Neural crest cell (in vitro differentiated cells): ENCODE results near the gene INSL3. TPM values are rescaled to one million over a fixed set of nuclear protein-coding genes. Genes with fewer than 3 reads are reported as not detected.

ENCODE experiments used
- DNase-seq: peaks from one replicate; pipeline ENCODE4 v3.0.0; 2021; ENCODE audit warnings: low read depth, mixed read lengths, low spot score
- H3K27ac Mint-ChIP-seq: one replicate; pipeline ENCODE4 v1.8.0; 2021; ENCODE audit warnings: mild to moderate bottlenecking, mixed read lengths; ENCODE audit not compliant: unreplicated experiment
- H3K27me3 Mint-ChIP-seq: 2 replicates; pipeline ENCODE4 v1.8.0; 2021; ENCODE audit warnings: low read depth, mild to moderate bottlenecking, mixed read lengths
- H3K36me3 Mint-ChIP-seq: 2 replicates; pipeline ENCODE4 v1.8.0; 2021; ENCODE audit warnings: low read depth, mild to moderate bottlenecking, mixed read lengths
- H3K4me1 Mint-ChIP-seq: 2 replicates; pipeline ENCODE4 v1.8.0; 2021; ENCODE audit warnings: mixed read lengths
- H3K4me3 Mint-ChIP-seq: one replicate; pipeline ENCODE4 v1.8.0; 2021; ENCODE audit warnings: mild to moderate bottlenecking, mixed read lengths
- H3K9me3 Mint-ChIP-seq: 2 replicates; pipeline ENCODE4 v1.8.0; 2021; ENCODE audit warnings: mixed read lengths
- total RNA-seq: library from RNA; stranded (reverse); gene quantifications from 2 replicates; pipeline ENCODE4 v1.2.1, GENCODE V29; 2021
- TF ChIP-seq, protein P1 (sequence below): fragments of 200-600 bp; sonication (generic); conservative IDR thresholded peaks from 2 replicates; pipeline ENCODE4 v1.5.0; 2021; ENCODE audit warnings: antibody characterized with exemption, mild to moderate bottlenecking

Gene INSL3
- total RNA-seq, 1 donor from 2014 or later = not detected

DNA sequence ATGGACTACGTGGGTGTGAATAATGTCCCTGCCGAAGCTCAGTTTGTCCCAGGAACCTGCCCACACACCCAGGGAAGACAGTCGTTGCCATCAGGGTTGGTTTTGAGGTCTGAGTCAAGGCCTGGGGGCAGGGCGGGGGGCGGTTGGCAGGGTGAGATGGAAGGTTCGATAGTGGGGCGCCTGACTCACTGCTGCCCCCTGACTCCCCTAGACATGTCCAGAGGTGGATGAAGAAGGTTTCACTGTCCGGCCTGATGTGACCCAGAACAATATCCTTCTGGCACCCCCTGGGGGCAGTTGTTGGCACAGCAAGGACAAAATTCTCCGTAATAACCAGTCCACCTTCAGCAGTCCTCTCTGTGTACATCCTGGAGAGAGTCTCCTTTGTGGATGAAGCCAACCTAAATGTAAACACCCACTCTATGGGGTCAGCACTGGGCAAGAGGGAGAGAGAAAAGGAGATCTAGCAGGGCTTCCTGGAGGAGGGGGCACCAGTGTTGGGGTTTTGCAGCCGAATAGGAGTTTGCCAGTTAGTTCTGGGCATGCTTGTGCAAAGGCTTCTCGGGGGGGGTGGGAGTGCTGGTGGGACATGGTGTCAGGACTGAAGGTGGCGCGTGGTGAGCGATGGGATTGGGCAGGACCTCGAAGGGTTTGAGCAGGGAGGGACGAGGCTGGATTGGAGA lies 45.9 kb downstream of the INSL3 start:
- TF ChIP-seq, protein P1, sequence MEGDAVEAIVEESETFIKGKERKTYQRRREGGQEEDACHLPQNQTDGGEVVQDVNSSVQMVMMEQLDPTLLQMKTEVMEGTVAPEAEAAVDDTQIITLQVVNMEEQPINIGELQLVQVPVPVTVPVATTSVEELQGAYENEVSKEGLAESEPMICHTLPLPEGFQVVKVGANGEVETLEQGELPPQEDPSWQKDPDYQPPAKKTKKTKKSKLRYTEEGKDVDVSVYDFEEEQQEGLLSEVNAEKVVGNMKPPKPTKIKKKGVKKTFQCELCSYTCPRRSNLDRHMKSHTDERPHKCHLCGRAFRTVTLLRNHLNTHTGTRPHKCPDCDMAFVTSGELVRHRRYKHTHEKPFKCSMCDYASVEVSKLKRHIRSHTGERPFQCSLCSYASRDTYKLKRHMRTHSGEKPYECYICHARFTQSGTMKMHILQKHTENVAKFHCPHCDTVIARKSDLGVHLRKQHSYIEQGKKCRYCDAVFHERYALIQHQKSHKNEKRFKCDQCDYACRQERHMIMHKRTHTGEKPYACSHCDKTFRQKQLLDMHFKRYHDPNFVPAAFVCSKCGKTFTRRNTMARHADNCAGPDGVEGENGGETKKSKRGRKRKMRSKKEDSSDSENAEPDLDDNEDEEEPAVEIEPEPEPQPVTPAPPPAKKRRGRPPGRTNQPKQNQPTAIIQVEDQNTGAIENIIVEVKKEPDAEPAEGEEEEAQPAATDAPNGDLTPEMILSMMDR = peak; percentile 71
- H3K9me3 Mint-ChIP-seq = no peaks in the 10 kb centered on the region
- no peak overlapping the region for H3K27ac Mint-ChIP-seq
- peak; percentile 81 for DNase-seq
- peaks cover 10% of the 10 kb centered on the region for H3K4me1 Mint-ChIP-seq
- H3K36me3 Mint-ChIP-seq = no peaks in the 10 kb centered on the region
- H3K4me3 Mint-ChIP-seq = peak overlapping the region; percentile 54
- peaks cover 8% of the 10 kb centered on the region for H3K27me3 Mint-ChIP-seq

- no peak for DNase-seq
- TF ChIP-seq, protein P1 = no peak
- no peak overlapping the region for H3K4me3 Mint-ChIP-seq
- H3K9me3 Mint-ChIP-seq = no peaks in the 10 kb centered on the region
- no peaks in the 10 kb centered on the region for H3K36me3 Mint-ChIP-seq
- peaks cover 4% of the 10 kb centered on the region for H3K4me1 Mint-ChIP-seq
- peaks cover 2% of the 10 kb centered on the region for H3K27me3 Mint-ChIP-seq
- no peak overlapping the region for H3K27ac Mint-ChIP-seq
Observed at GRCh38 chr19:17772172-17772571, 49.1 kb downstream of the INSL3 start.

GRCh38 chr19:17770613-17771012 lies 50.7 kb downstream of the INSL3 start:
- Mint-ChIP-seq H3K4me3 (no peak overlapping the region), H3K36me3 (no peaks in the 10 kb centered on the region), H3K4me1 (peaks cover 9% of the 10 kb centered on the region), H3K27me3 (peaks cover 2% of the 10 kb centered on the region), H3K9me3 (no peaks in the 10 kb centered on the region), H3K27ac (no peak overlapping the region)
- TF ChIP-seq, protein P1 = no peak
- no peak for DNase-seq

DNA sequence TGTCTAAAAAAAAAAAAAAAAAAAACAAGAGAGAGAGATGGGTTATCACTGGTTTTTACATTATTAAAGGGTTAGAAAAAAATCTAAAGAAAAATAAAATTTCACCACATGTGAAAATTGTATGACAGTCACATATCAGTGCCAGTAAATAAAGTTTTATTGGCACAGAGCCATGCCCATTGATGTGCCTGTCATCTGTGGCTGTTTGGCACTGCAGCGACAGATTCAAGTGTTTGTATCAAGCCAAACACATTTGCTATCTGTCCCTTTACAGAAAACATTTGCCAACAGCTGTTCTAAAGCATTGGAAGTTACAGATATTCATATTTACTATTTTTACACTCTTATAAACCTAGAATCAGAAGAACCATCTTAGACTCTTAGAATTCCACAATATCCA lies 53.8 kb downstream of the INSL3 start:
- no peaks in the 10 kb centered on the region for H3K36me3 Mint-ChIP-seq
- H3K27me3 Mint-ChIP-seq = no peaks in the 10 kb centered on the region
- H3K9me3 Mint-ChIP-seq = peaks cover 1% of the 10 kb centered on the region
- TF ChIP-seq, protein P1 = no peak
- no peak overlapping the region for H3K4me3 Mint-ChIP-seq
- peaks cover 10% of the 10 kb centered on the region for H3K4me1 Mint-ChIP-seq
- H3K27ac Mint-ChIP-seq = no peak overlapping the region
- DNase-seq = no peak

- Mint-ChIP-seq H3K4me3 (no peak overlapping the region), H3K9me3 (peaks cover 5% of the 10 kb centered on the region), H3K27me3 (no peaks in the 10 kb centered on the region), H3K4me1 (peaks cover 15% of the 10 kb centered on the region), H3K27ac (peak overlapping the region; percentile 81), H3K36me3 (no peaks in the 10 kb centered on the region)
- peak; percentile 84 for DNase-seq
- TF ChIP-seq, protein P1 = peak; percentile 88
Observed at GRCh38 chr19:17766543-17767131, 54.7 kb downstream of the INSL3 start.

Other genes with a start within 250 kb of the INSL3 start
- gene UNC13A, start 133.2 kb downstream of the INSL3 start, total RNA-seq = 5.7 and 6.4 TPM in 2 replicates
- gene MAP1S, start 102.0 kb downstream of the INSL3 start, total RNA-seq = 91.8 and 93.4 TPM in 2 replicates
- gene FCHO1, start 70.0 kb downstream of the INSL3 start, total RNA-seq = 10.8 and 12.2 TPM in 2 replicates
- gene B3GNT3, start 26.4 kb downstream of the INSL3 start, total RNA-seq = not detected in 2 replicates
- 1.3 and 1.6 TPM in 2 replicates for gene JAK3, start 26.5 kb upstream of the INSL3 start, total RNA-seq
- 2,184 and 2,260 TPM in 2 replicates for gene RPL18A, start 38.4 kb upstream of the INSL3 start, total RNA-seq
- gene SLC5A5, start 50.4 kb upstream of the INSL3 start, total RNA-seq = not detected in 2 replicates
- 122 and 126 TPM in 2 replicates for gene CCDC124, start 111.5 kb upstream of the INSL3 start, total RNA-seq
- gene KCNN1, start 145.6 kb upstream of the INSL3 start, total RNA-seq = 6.2 and 6.5 TPM in 2 replicates
- 0.56 and 1.2 TPM in 2 replicates for gene ARRDC2, start 186.7 kb upstream of the INSL3 start, total RNA-seq